ENCODE data around the gene UBE2K.
"Not testable (repeated sequence)": the region's sequence is repeated elsewhere in the genome, so short reads cannot be mapped to it uniquely, and the experiment has no call there.

UBE2K gene

DNA sequence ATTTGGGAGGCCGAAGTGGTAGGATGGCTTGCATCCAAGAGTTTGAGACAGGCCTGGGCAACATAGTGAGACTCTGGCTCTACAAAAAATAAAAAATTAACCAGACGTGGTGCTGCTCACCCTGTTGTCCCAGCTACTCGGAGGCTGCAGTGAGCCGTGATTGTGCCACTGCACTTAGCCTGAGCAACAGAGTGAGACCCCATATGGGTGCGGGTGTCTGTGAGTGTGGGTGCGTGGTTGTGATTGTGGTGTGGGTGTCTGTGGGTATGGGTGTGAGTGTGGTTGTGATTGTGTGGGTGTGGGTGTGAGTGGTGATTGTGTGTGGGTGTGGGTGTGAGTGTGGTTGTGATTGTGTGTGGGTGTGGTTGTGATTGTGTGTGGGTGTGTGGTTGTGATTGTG, 114.6 kb downstream of the UBE2K start:
- DNase-seq, result no peak

DNA sequence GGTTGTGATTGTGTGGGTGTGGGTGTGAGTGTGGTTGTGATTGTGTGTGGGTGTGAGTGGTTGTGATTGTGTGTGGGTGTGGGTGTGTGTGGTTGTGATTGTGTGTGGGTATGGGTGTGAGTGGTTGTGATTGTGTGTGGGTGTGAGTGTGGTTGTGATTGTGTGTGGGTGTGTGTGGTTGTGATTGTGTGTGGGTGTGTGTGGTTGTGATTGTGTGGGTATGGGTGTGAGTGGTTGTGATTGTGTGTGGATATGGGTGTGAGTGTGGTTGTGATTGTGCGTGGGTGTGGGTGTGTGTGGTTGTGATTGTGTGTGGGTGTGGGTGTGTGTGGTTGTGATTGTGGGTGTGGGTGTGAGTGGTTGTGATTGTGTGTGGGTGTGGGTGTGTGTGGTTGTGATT, 115.1 kb downstream of the UBE2K start:
- DNase-seq, result not testable (repeated sequence)

DNA sequence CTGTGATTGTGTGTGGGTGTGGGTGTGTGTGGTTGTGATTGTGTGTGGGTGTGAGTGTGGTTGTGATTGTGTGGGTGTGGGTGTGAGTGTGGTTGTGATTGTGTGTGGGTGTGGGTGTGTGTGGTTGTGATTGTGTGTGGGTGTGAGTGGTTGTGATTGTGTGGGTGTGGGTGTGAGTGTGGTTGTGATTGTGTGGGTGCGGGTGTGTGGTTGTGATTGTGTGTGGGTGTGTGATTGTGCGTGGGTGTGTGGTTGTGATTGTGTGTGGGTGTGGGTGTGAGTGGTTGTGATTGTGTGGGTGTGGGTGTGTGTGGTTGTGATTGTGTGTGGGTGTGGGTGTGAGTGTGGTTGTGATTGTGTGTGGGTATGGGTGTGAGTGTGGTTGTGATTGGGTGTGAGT, 115.8 kb downstream of the UBE2K start:
- not testable (repeated sequence) for DNase-seq

DNA sequence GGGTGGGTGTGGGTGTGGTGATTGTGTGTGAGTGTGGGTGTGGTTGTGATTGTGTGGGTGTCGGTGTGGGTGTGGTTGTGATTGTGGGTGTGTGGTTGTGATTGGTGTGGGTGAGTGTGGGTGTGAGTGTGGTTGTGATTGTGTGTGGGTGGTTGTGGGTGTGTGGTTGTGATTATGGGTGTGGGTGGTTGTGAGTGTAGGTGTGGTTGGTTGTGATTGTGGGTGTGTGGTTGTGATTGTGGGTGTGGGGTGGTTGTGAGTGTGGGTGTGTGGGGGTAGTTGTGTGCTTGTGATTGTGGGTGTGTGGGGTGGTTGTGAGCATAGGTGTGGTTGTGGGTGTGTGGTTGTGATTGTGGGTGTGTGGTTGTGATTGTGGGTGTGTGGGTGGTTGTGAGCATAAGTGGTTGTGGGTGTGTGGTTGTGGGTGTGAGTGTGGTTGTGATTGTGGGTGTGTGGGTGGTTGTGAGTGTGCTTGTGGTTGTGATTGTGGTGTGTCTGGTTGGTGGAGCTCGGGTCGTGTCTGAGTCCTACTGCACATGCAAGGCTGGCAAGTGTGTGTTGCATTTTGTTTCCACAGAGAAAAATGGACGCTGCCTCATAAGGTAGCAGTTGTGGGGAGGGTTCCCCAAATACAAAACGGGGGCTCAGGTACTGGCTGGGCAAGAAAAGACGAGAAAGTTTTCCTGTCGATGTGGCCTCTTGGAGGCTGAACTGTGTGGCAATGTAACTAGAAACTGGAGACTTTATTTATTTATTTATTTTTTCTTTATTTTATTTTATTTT, 116.7 kb downstream of the UBE2K start:
- no peak for DNase-seq

DNA sequence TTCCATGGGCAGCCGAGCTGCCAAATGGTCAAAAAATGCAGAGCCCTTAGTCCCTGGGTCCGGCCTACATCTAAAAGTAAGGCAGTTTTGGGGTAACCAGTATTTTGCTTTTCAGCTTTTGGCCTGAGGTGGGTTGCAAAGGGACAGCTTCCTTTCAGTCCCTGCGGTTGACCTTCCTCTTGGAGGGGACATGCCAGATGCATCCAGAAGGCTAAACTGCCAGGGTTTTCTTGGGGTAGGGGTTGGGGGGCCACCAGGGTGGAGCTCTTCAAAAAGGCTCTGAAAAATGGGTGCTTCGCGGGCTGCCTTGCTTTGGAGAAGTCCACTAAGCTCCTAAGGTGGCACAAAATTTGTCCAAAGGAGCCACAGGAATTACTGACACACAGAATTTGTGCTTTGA, 120.7 kb downstream of the UBE2K start:
- DNase-seq, result no peak

DNA sequence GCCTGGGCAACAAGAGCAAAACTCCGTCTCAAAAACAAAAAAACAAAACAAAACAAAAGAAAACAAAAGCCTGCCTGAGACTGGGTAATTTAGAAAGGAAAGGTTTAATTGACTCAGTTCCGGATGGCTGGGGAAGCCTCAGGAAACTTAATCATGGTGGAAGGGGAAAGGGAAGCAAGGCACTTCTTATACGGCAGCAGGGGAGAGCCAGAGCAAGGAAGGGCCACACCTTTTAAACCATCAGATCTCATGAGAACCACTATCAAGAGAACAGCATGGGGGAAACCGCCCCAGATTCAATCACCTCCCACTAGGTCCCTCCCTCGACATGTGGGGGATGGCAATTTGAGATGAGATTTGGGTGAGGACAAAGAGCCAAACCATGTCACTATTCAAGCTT, 122.2 kb downstream of the UBE2K start:
- no peak for DNase-seq

DNA sequence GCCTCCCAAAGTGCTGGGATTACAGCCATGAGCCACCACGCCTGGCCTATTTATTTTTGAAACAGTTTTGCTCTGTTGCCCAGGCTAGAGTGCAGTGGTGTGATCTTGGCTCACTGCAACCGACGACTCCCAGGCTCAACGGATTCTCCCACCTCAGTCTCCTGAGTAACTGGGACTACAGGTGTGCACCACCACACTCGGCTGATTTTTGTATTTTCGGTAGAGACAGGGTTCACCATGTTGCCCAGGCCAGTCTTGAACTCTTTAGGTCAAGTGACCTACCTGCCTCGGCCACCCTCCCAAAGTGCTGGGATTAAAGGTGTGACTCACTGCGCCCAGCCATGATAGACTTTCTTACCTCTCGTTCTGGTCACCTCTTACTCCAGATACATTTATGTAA, 124.0 kb downstream of the UBE2K start:
- DNase-seq, result no peak

DNA sequence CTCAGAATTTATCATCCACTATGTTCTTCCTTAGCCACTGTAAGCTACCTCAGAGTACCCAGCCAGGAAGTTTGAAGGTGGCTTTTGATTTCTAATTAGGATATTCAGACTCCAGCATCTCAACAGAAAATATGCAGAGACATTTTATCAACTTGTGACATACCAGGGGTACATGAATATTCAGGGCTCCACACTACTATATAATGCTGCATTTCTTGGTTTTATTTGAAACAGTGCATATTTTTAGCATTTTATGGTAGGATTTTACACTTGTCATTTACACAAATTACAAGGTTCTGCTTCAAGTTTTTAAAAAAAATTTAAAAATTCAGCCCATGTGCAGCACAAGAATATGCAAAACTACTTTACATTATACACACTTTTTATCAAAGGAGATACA, 124.7 kb downstream of the UBE2K start:
- no peak for DNase-seq

DNA sequence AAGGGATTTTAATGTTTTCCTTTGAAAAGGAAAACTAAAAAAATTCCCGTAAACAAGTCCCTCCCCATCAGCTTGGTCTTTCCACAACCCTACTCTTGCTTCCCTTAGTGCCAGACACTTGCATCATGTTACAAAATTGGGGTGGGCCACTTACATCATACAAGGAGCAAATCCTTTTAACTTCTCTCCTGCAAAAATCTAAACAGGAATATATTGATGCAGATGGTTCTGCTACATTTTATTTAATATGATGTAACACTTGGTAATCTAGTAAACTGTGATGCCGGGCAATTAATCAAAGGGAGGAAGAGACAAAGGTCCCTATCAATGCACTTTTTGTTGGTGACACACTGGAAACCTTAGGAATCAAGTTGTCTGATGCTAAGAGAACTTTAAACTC, 125.3 kb downstream of the UBE2K start:
- DNase-seq, result no peak

DNA sequence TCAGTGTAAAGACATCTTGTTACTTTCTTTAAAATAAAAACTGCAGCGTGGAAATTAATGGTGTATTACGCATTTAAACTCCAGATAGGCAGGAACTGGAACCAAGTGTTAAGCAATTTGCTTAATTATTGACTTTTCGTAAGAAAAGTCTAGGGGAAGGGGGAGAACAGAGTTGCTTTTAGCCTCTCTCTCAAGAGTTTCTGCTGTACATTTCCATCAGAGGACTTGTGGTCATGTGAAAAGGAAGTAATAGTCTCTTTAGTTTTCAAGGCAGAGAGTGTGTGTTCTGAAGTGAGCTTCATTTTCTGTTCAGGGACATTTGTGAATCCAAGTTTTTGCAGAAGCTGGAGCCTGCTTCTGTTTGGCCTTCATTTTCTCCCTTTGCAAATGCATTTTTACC, 127.2 kb downstream of the UBE2K start:
- no peak for DNase-seq

DNA sequence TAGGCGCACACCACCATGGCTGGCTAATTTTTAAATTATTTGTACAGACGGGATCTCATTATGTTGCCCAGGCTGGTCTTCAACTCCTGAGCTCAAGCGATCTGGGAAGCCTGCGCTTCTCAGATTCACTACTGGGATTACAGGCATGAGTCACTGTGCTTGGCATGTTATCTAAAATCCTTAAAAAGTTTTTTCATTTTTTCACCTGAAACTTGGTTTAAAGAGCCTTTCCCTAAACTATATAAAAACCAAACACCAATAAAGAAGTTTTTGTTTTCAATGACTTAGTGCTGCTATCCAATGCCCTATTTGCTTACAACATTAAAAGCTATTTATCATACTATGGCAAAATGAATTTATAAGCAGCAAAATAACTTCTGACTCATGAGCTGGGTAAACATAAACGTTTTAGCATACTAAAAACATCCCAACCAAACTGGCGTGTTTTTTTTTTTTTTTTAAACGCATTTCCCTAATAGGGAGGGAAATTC, 127.8 kb downstream of the UBE2K start:
- no peak for DNase-seq
